ENCODE results near the gene WDR86.

- no peak for TF ChIP-seq CTCF (IDR thresholded peaks at IDR 0.05; ENCODE audit: low read depth, low read length, poor library complexity, severe bottlenecking)
- no peak for TF ChIP-seq EZH2phosphoT487 (IDR thresholded peaks at IDR 0.05; ENCODE audit: borderline replicate concordance, low read length)
These were observed 45.2 kb upstream of the WDR86 start for GRCh38 chr7:151454932-151455530.

Data from DOHH2 (cell line).